ENCODE measurements around the gene APOBEC3B.
"Not testable (repeated sequence)": the region's sequence is repeated elsewhere in the genome, so short reads cannot be mapped to it uniquely, and the experiment has no call there.

APOBEC3B gene

GRCh38 chr22:38952281-38952993, 29.7 kb upstream of the APOBEC3B start:
- DNase-seq: no peak

GRCh38 chr22:38953091-38953490, 29.1 kb upstream of the APOBEC3B start:
- DNase-seq: no peak

- no peak for DNase-seq
Observed at GRCh38 chr22:38953577-38954413, 28.4 kb upstream of the APOBEC3B start.

- DNase-seq: no peak
Observed at GRCh38 chr22:38954414-38955043, 27.6 kb upstream of the APOBEC3B start.

GRCh38 chr22:38955250-38955905, 26.8 kb upstream of the APOBEC3B start:
- DNase-seq: no peak

GRCh38 chr22:38955926-38956325, 26.2 kb upstream of the APOBEC3B start:
- no peak for DNase-seq

GRCh38 chr22:38956551-38956950, 25.6 kb upstream of the APOBEC3B start:
- no peak for DNase-seq

- DNase-seq: no peak
Observed at GRCh38 chr22:38957046-38957770, 24.9 kb upstream of the APOBEC3B start, which contains the start of gene APOBEC3A. Gene APOBEC3A, plus strand, starts transcription at chr22:38957609. Its CDS starts 83 bp downstream, at chr22:38957692.

- no peak for DNase-seq
Observed at GRCh38 chr22:38957808-38958650, 24.1 kb upstream of the APOBEC3B start.

GRCh38 chr22:38958651-38958943, 23.6 kb upstream of the APOBEC3B start:
- DNase-seq: not testable (repeated sequence)

- no peak for DNase-seq
Observed at GRCh38 chr22:38959590-38959989, 22.6 kb upstream of the APOBEC3B start.

GRCh38 chr22:38960673-38961072, 21.5 kb upstream of the APOBEC3B start:
- DNase-seq: not testable (repeated sequence)

- DNase-seq: not testable (repeated sequence)
Observed at GRCh38 chr22:38963291-38963738, 18.8 kb upstream of the APOBEC3B start.

GRCh38 chr22:38963872-38964271, 18.3 kb upstream of the APOBEC3B start:
- no peak for DNase-seq

- no peak for DNase-seq
Observed at GRCh38 chr22:38964306-38964705, 17.8 kb upstream of the APOBEC3B start.

- no peak for DNase-seq
Observed at GRCh38 chr22:38964989-38965388, 17.2 kb upstream of the APOBEC3B start.

GRCh38 chr22:38965614-38966379, 16.4 kb upstream of the APOBEC3B start:
- no peak for DNase-seq

GRCh38 chr22:38966380-38966702, 15.8 kb upstream of the APOBEC3B start:
- no peak for DNase-seq

- DNase-seq: no peak
Observed at GRCh38 chr22:38966942-38967341, 15.2 kb upstream of the APOBEC3B start.

All from activated gamma-delta T cell (primary cell).